ENCODE data around the gene RGS3. TPM values are rescaled to one million over a fixed set of nuclear protein-coding genes. Genes with fewer than 3 reads are reported as not detected.

The RGS3 gene
- total RNA-seq, 1 experiment from 2014 or later: 39.4 TPM

- H4K20me1 ChIP-seq (ENCODE audit: insufficient read depth): no peaks in the 10 kb centered on the region
- H2AFZ ChIP-seq (ENCODE audit: low read depth, low read length, poor library complexity, severe bottlenecking): peak overlapping the region; percentile 94
- POLR2A ChIA-PET: interaction anchor here (1.0 to 1.7 kb wide), 3 partner anchors 8 to 203 kb away, joined by 3 to 6 read pairs (median 4); partner anchors contain the start of gene RGS3
- RAD21 ChIA-PET (ENCODE audit: low non-redundant PET in 1 of 2, low total read pairs in 2 of 2, uncharacterized antibody in 2 of 2, unreplicated experiment in 2 of 2): interaction anchor here (0.5 to 1.8 kb wide), 3 partner anchors 9 to 259 kb away, joined by 3 to 4 read pairs (median 4); no protein-coding TSS in a partner anchor
- TF ChIP-seq ZFX (IDR thresholded peaks at IDR 0.05) (0 out of 2 replicates have a peak, but pooled peaks have one; percentile 18), JUND (IDR thresholded peaks at IDR 0.05) (peak; percentile 14; the same call in 1 of the 2 replicates), FOSL1 (IDR thresholded peaks at IDR 0.05; ENCODE audit: low read depth) (peak; percentile 25; the same call in 1 of the 2 replicates), POLR2AphosphoS5 (IDR thresholded peaks at IDR 0.05; ENCODE audit: low read depth, low read length) (no peak), EGR1 (IDR thresholded peaks at IDR 0.05; ENCODE audit: low read depth) (no peak), CBX3 (IDR thresholded peaks at IDR 0.05; ENCODE audit: low read depth) (no peak), SIN3A (IDR thresholded peaks at IDR 0.05; ENCODE audit: low read depth) (no peak)
- no peaks in the 10 kb centered on the region for H3K9me3 ChIP-seq (ENCODE audit: control insufficient read depth in 1 of 2, insufficient read depth in 1 of 2, low read depth in 1 of 2, low read length in 2 of 2)
- H3K4me2 ChIP-seq (ENCODE audit: low read length): peak overlapping the region; percentile 54
- peak overlapping the region; percentile 67 for H3K27ac ChIP-seq (ENCODE audit: low read depth, low read length)
- H3K4me1 ChIP-seq (ENCODE audit: control insufficient read depth in 1 of 2, insufficient read depth in 2 of 2, low read length in 2 of 2): peaks cover 18 to 23% of the 10 kb centered on the region in 2 experiments
- H3K36me3 ChIP-seq (ENCODE audit: control insufficient read depth in 1 of 2, insufficient read depth in 2 of 2, low read length in 2 of 2): no peaks in the 10 kb centered on the region
- peak overlapping the region; percentile 22 for H3K9ac ChIP-seq (ENCODE audit: low read length)
- no TSS peak for BruUV-seq (replicated peaks)
- DNase-seq (ENCODE audit: low read depth, low spot score) (peak; percentile 16), ATAC-seq (peak; percentile 79)
- no peak overlapping the region for H3K4me3 ChIP-seq (replicated peaks in 1 of 2; ENCODE audit: low read depth in 1 of 2, low read length in 2 of 2)
- H3K79me2 ChIP-seq (ENCODE audit: insufficient read depth, low read length): no peaks in the 10 kb centered on the region
- intact Hi-C loops (cut with micrococcal nuclease): no loop called here
- no peaks in the 10 kb centered on the region for H3K27me3 ChIP-seq (ENCODE audit: insufficient read depth, low read length)
- CTCF ChIA-PET: interaction anchor here (1.1 to 2.3 kb wide), 5 partner anchors 9 to 203 kb away, joined by 4 to 15 read pairs (median 6); no protein-coding TSS in a partner anchor
- no peaks in the 10 kb centered on the region for H3K9me2 ChIP-seq (ENCODE audit: insufficient read depth)
These were observed 8.4 kb upstream of the RGS3 start for GRCh38 chr9:113454914-113455761.

DNA sequence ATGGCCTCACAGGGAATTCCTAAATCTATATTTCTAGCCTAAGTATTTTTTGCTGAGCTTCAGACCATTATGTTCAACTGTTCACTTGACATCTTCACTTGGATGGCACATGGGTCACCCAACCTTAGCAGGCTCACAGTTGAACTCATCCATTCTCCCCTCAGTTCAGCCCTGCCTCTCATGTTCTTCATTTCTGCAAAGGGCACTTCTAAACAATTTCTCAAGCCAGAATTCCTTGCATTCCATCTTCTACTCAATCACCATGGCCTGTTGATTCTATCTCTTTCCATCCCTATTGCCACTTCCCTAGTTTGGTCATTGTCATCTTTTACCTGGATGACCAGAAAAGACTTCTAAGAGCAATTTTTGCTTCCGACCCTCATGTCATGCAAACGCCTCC is 7.3 kb upstream of the RGS3 start:
- peaks cover 18 to 23% of the 10 kb centered on the region in 2 experiments for H3K4me1 ChIP-seq (ENCODE audit: control insufficient read depth in 1 of 2, insufficient read depth in 2 of 2, low read length in 2 of 2)
- H3K9ac ChIP-seq (ENCODE audit: low read length): no peak overlapping the region
- H3K4me3 ChIP-seq (replicated peaks in 1 of 2; ENCODE audit: low read depth in 1 of 2, low read length in 2 of 2): no peak overlapping the region
- RAD21 ChIA-PET (ENCODE audit: low non-redundant PET in 1 of 2, low total read pairs in 2 of 2, uncharacterized antibody in 2 of 2, unreplicated experiment in 2 of 2): interaction anchor here in 1 of 2 experiments (1.8 kb wide), 1 partner anchor 10 kb away, joined by 4 read pairs; no protein-coding TSS in a partner anchor
- H3K4me2 ChIP-seq (ENCODE audit: low read length): no peak overlapping the region
- ATAC-seq (no peak), DNase-seq (ENCODE audit: low read depth, low spot score) (no peak)
- no TSS peak for BruUV-seq (replicated peaks)
- no peaks in the 10 kb centered on the region for H3K9me3 ChIP-seq (ENCODE audit: control insufficient read depth in 1 of 2, insufficient read depth in 1 of 2, low read depth in 1 of 2, low read length in 2 of 2)
- CTCF ChIA-PET: interaction anchor here (1.1 kb wide), 1 partner anchor 136 kb away, joined by 4 read pairs; no protein-coding TSS in a partner anchor
- intact Hi-C loops (cut with micrococcal nuclease): no loop called here
- H3K79me2 ChIP-seq (ENCODE audit: insufficient read depth, low read length): no peaks in the 10 kb centered on the region
- H4K20me1 ChIP-seq (ENCODE audit: insufficient read depth): no peaks in the 10 kb centered on the region
- peak overlapping the region; percentile 67; the same call in 1 of the 2 replicates for H3K27ac ChIP-seq (ENCODE audit: low read depth, low read length)
- H3K36me3 ChIP-seq (ENCODE audit: control insufficient read depth in 1 of 2, insufficient read depth in 2 of 2, low read length in 2 of 2): no peaks in the 10 kb centered on the region
- H3K9me2 ChIP-seq (ENCODE audit: insufficient read depth): no peaks in the 10 kb centered on the region
- peak overlapping the region; percentile 94 for H2AFZ ChIP-seq (ENCODE audit: low read depth, low read length, poor library complexity, severe bottlenecking)
- H3K27me3 ChIP-seq (ENCODE audit: insufficient read depth, low read length): no peaks in the 10 kb centered on the region
- POLR2A ChIA-PET: no interaction called here
- no peak for TF ChIP-seq CEBPB (IDR thresholded peaks at IDR 0.05; ENCODE audit: low read depth)
- no peak for TF ChIP-seq SIN3A (IDR thresholded peaks at IDR 0.05; ENCODE audit: low read depth)
- no peak for TF ChIP-seq ELF1 (IDR thresholded peaks at IDR 0.05; ENCODE audit: borderline replicate concordance, low read depth)
- TF ChIP-seq FOSL1 (IDR thresholded peaks at IDR 0.05; ENCODE audit: low read depth): no peak
- TF ChIP-seq POLR2A (IDR thresholded peaks at IDR 0.05; ENCODE audit: borderline replicate concordance, extremely low read depth, insufficient read depth, insufficient read length): no peak
- no peak for TF ChIP-seq CTCF (IDR thresholded peaks at IDR 0.05 in 2 of 3, conservative IDR thresholded peaks at IDR 0.05 in 1 of 3; ENCODE audit: borderline replicate concordance in 1 of 3, insufficient read depth in 1 of 3, low read depth in 2 of 3, low read length in 2 of 3)
- TF ChIP-seq SRF (IDR thresholded peaks at IDR 0.05; ENCODE audit: low read depth): no peak
- no peak for TF ChIP-seq ZNF274 (IDR thresholded peaks at IDR 0.05; ENCODE audit: low read depth, low read length)
- TF ChIP-seq, protein P1, sequence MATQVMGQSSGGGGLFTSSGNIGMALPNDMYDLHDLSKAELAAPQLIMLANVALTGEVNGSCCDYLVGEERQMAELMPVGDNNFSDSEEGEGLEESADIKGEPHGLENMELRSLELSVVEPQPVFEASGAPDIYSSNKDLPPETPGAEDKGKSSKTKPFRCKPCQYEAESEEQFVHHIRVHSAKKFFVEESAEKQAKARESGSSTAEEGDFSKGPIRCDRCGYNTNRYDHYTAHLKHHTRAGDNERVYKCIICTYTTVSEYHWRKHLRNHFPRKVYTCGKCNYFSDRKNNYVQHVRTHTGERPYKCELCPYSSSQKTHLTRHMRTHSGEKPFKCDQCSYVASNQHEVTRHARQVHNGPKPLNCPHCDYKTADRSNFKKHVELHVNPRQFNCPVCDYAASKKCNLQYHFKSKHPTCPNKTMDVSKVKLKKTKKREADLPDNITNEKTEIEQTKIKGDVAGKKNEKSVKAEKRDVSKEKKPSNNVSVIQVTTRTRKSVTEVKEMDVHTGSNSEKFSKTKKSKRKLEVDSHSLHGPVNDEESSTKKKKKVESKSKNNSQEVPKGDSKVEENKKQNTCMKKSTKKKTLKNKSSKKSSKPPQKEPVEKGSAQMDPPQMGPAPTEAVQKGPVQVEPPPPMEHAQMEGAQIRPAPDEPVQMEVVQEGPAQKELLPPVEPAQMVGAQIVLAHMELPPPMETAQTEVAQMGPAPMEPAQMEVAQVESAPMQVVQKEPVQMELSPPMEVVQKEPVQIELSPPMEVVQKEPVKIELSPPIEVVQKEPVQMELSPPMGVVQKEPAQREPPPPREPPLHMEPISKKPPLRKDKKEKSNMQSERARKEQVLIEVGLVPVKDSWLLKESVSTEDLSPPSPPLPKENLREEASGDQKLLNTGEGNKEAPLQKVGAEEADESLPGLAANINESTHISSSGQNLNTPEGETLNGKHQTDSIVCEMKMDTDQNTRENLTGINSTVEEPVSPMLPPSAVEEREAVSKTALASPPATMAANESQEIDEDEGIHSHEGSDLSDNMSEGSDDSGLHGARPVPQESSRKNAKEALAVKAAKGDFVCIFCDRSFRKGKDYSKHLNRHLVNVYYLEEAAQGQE (IDR thresholded peaks at IDR 0.05; ENCODE audit: low read depth): no peak
- no peak for TF ChIP-seq JUND (IDR thresholded peaks at IDR 0.05)
